Measurements from ENCODE around the gene F2RL3.

DNA sequence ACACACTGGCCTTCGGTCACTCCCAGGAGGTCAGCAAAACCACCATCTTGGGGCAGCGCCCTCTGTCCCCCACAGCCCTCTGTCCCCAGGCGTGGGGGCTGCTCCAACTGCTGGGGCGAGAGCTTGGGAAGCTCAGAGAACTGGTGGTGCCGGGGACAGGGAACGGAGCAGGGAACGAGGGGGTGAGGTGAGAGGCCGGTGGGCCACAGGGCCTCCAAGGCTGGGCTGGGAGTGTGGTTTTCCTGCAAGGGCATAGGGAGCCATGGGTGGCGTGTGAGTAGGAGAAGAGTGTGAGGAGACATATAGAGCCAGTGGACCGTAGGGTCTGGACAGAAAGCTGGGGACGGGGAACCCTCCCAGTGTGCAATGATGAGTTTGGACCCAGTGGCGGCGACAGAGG, 34.1 kb downstream of the F2RL3 start:
- TF ChIP-seq POLR2A (IDR thresholded peaks at IDR 0.05; ENCODE audit: extremely low read depth, insufficient read length) (no peak), MYC (IDR thresholded peaks at IDR 0.05; ENCODE audit: low read depth, low read length) (no peak)
- TF ChIP-seq, protein P1, sequence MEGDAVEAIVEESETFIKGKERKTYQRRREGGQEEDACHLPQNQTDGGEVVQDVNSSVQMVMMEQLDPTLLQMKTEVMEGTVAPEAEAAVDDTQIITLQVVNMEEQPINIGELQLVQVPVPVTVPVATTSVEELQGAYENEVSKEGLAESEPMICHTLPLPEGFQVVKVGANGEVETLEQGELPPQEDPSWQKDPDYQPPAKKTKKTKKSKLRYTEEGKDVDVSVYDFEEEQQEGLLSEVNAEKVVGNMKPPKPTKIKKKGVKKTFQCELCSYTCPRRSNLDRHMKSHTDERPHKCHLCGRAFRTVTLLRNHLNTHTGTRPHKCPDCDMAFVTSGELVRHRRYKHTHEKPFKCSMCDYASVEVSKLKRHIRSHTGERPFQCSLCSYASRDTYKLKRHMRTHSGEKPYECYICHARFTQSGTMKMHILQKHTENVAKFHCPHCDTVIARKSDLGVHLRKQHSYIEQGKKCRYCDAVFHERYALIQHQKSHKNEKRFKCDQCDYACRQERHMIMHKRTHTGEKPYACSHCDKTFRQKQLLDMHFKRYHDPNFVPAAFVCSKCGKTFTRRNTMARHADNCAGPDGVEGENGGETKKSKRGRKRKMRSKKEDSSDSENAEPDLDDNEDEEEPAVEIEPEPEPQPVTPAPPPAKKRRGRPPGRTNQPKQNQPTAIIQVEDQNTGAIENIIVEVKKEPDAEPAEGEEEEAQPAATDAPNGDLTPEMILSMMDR (IDR thresholded peaks at IDR 0.05; ENCODE audit: low read depth, low read length), result no peak
